Adrenal gland (tissue), 5 donors: Measurements from ENCODE around the gene SEC14L6.

ENCODE experiments used
- CTCF ChIP-seq, 6 experiments: fragments of 450-650 bp in 4 of 6; fragments of 200-600 bp in 2 of 6; sonication (generic) in 1 of 6; IDR thresholded peaks; 1 replicate in 5 of 6; 2 replicates in 1 of 6; pipeline versions ENCODE4 v1.5.1 to v1.8.0; 2016 to 2021; ENCODE audit warnings: antibody characterized with exemption in 6 of 6, mild to moderate bottlenecking in 2 of 6, moderate library complexity in 1 of 6
- POLR2A ChIP-seq, 2 donors: fragments of 450-650 bp; IDR thresholded peaks; one replicate each; pipeline ENCODE4 v1.6.1; 2017; ENCODE audit warnings: antibody characterized with exemption in 2 of 2, mild to moderate bottlenecking in 2 of 2, moderate library complexity in 1 of 2
- donor health status: DM: no; HTN: no; CAD: no.

- TF ChIP-seq CTCF (IDR thresholded peaks at IDR 0.05) (no peak), POLR2A (IDR thresholded peaks at IDR 0.05) (no peak)
Observed at GRCh38 chr22:30531651-30532608, 14.6 kb downstream of the SEC14L6 start.
